Uterus (tissue), 4 donors: ENCODE data around the gene PPM1N. TPM values are rescaled to one million over a fixed set of nuclear protein-coding genes. Genes with fewer than 3 reads are reported as not detected.

Experiments used
- DNase-seq, 2 donors: peaks; one replicate each; pipeline ENCODE4 v3.0.0-alpha.2; 2019 to 2020
- H3K27ac ChIP-seq, 2 donors: fragments of 200-600 bp; sonication (generic); 1 replicate in 1 of 2; 2 replicates in 1 of 2; pipeline ENCODE4 v1.5.1; 2016 to 2018
- H3K27me3 ChIP-seq, 2 donors: fragments of 200-600 bp; sonication (generic); one replicate each; pipeline ENCODE4 v1.5.1; 2018 to 2019; ENCODE audit warnings: control low read depth in 1 of 2
- H3K36me3 ChIP-seq, 2 donors: fragments of 200-600 bp; sonication (generic); one replicate each; pipeline ENCODE4 v1.5.1; 2019; ENCODE audit warnings: control low read depth in 1 of 2
- H3K4me1 ChIP-seq, 2 donors: fragments of 200-600 bp; sonication (generic); one replicate each; pipeline ENCODE4 v1.5.1; 2018 to 2019; ENCODE audit warnings: control low read depth in 1 of 2
- H3K4me3 ChIP-seq, 2 donors: fragments of 200-600 bp; sonication (generic); 1 replicate in 1 of 2; 2 replicates in 1 of 2; pipeline ENCODE4 v1.5.1; 2018 to 2019; ENCODE audit warnings: mild to moderate bottlenecking in 1 of 2
- H3K9me3 ChIP-seq, 2 donors: fragments of 200-600 bp; sonication (generic); one replicate each; pipeline ENCODE4 v1.5.1; 2019; ENCODE audit warnings: control low read depth in 1 of 2
- POLR2A ChIP-seq, 2 donors: fragments of 450-650 bp; IDR thresholded peaks; one replicate each; pipeline ENCODE4 v1.6.1; 2016; ENCODE audit warnings: antibody characterized with exemption in 2 of 2, mild to moderate bottlenecking in 1 of 2, moderate library complexity in 1 of 2
- intact Hi-C: fragments of 100-400 bp; cut with DNase I; formaldehyde crosslinking; loops from one replicate; pipeline ENCODE4 v1.15.1; 2023; ENCODE audit warnings: low total_unique reads
- total RNA-seq, 4 donors: library from RNA; depleted of rRNA in 3 of 4; stranded (reverse); fragments of >200 nt in 3 of 4; gene quantifications; one replicate each; pipeline versions ENCODE4 v1.1.0 to v1.2.4, GENCODE V29; 2014 to 2023
- TF ChIP-seq, protein P1 (sequence below), 4 experiments: fragments of 200-600 bp in 2 of 4; fragments of 450-650 bp in 2 of 4; sonication (generic) in 2 of 4; IDR thresholded peaks; one replicate each; pipeline ENCODE4 v1.5.1; 2016 to 2019; ENCODE audit warnings: antibody characterized with exemption in 4 of 4, mild to moderate bottlenecking in 2 of 4, moderate library complexity in 1 of 4
- donor health status: DM: yes; HTN: yes; CAD: no.

Gene PPM1N
- total RNA-seq, 4 donors from 2014 or later = 42.5 TPM; not detected in 3

DNA sequence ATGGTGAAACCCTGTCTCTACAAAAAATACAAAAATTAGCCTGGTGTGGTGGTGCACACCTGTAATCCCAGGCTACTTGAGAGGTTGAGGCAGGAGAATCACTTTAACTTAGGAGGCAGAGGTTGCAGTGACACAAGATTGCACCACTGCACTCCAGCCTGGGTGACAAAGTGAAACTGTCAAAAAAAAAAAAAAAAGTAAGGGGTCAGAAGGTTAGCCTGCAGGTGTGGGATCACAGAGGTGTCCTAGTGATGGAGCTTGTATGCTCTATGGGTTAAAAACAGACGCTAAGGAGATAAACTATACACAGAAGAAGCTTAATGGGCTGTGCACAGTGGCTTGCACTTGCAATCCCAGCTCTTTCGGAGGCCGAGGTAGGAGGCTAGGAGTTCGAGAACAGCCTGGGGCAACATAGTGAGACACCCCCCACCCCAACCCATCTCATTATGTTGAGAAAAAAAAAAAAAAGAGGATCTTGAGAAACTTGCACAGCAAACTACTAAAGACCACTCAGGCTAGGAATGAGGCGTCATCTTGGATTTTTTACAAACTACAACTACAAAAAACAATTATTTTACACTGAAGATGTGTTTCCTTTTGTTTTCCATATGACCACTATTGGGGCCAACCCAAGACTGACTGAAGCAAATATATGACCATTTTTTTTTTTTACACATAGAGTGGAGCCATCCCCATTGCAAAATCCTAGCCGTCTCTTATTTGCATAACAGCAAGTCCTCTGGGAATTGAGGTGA is 22.5 kb upstream of the PPM1N start:
- no peak for TF ChIP-seq POLR2A (IDR thresholded peaks at IDR 0.05)
- TF ChIP-seq, protein P1, sequence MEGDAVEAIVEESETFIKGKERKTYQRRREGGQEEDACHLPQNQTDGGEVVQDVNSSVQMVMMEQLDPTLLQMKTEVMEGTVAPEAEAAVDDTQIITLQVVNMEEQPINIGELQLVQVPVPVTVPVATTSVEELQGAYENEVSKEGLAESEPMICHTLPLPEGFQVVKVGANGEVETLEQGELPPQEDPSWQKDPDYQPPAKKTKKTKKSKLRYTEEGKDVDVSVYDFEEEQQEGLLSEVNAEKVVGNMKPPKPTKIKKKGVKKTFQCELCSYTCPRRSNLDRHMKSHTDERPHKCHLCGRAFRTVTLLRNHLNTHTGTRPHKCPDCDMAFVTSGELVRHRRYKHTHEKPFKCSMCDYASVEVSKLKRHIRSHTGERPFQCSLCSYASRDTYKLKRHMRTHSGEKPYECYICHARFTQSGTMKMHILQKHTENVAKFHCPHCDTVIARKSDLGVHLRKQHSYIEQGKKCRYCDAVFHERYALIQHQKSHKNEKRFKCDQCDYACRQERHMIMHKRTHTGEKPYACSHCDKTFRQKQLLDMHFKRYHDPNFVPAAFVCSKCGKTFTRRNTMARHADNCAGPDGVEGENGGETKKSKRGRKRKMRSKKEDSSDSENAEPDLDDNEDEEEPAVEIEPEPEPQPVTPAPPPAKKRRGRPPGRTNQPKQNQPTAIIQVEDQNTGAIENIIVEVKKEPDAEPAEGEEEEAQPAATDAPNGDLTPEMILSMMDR (IDR thresholded peaks at IDR 0.05) = no peak
- intact Hi-C loops = no loop called here
- Histone ChIP-seq H3K36me3 (no peaks in the 10 kb centered on the region), H3K4me3 (no peak overlapping the region), H3K27ac (no peak overlapping the region), H3K27me3 (no peaks in the 10 kb centered on the region), H3K4me1 (no peaks in the 10 kb centered on the region), H3K9me3 (no peaks in the 10 kb centered on the region)
- no peak for DNase-seq

DNA sequence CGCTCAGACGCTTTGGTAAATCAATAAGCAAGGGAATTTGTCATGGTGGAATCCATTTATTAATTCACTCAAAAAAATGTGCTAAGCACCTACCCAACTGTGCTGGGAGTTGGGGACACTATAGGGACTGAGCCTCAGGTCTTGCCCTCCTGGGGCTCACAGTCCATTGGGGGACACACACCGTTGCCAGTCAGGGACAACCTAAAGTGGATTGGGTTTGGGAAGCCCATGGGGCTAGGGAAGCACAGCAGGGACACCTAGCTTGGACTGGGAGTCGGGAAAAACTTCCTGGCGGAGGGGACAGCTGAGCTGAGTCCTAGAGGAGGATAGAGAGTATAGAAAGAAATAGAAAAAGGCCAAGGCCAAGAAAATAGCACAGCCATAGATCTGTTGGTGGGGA is 21.9 kb upstream of the PPM1N start:
- intact Hi-C loops = no loop called here
- no peak overlapping the region for H3K27ac ChIP-seq
- H3K9me3 ChIP-seq = no peaks in the 10 kb centered on the region
- no peaks in the 10 kb centered on the region for H3K27me3 ChIP-seq
- H3K36me3 ChIP-seq = no peaks in the 10 kb centered on the region
- no peaks in the 10 kb centered on the region for H3K4me1 ChIP-seq
- no peak for DNase-seq
- TF ChIP-seq, protein P1 (IDR thresholded peaks at IDR 0.05) = no peak
- TF ChIP-seq POLR2A (IDR thresholded peaks at IDR 0.05) = no peak
- H3K4me3 ChIP-seq = no peak overlapping the region

GRCh38 chr19:45477186-45477585 is 21.1 kb upstream of the PPM1N start:
- no peak for TF ChIP-seq POLR2A (IDR thresholded peaks at IDR 0.05)
- TF ChIP-seq, protein P1 (IDR thresholded peaks at IDR 0.05) = no peak
- Histone ChIP-seq H3K4me1 (no peaks in the 10 kb centered on the region), H3K4me3 (no peak overlapping the region), H3K9me3 (no peaks in the 10 kb centered on the region), H3K27me3 (no peaks in the 10 kb centered on the region), H3K36me3 (no peaks in the 10 kb centered on the region), H3K27ac (no peak overlapping the region)
- intact Hi-C loops = no loop called here
- no peak for DNase-seq

DNA sequence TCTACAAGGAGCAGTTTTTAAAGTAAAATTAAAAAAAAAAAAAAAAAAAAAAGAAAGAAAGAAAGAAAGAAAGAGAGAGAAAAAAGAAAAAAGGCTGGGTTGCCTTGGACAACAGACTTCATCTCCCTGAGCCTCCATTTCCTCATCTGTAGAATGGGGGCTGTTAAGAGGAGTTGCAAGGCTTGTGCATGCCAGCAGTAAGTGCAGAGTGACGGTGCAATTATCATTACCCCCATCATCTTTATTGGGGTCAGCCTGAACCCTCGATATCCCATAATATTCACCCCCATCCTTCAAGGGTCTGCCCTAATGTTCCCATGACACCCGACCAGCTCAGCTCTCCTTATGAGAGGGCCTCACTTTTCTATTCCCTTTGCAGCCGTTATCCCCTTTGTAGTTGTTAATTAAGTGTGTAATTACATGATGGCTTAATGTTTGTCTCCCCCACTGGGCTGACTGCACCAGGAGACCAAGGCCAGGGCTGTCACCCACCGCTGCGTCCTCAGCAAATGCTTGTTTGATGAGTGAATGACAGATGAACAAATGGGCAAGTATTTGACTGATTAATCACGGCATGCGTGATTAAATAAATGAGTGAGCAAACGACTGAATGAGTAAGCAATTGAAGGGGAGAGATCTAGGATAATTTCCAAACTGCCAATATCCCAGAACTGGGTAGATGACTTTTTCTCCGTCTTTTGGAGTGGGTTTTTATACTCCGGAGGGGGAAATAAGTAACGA is 20.4 kb upstream of the PPM1N start:
- TF ChIP-seq POLR2A (IDR thresholded peaks at IDR 0.05) = no peak
- TF ChIP-seq, protein P1 (IDR thresholded peaks at IDR 0.05) = no peak
- Histone ChIP-seq H3K27me3 (no peaks in the 10 kb centered on the region), H3K4me3 (peak overlapping the region; percentile 50 to 51), H3K4me1 (no peaks in the 10 kb centered on the region), H3K9me3 (no peaks in the 10 kb centered on the region), H3K36me3 (no peaks in the 10 kb centered on the region), H3K27ac (peak overlapping the region; percentile 94 to 99)
- intact Hi-C loops = loop anchor here (2.0 kb wide), 1 partner anchor 39 kb away; no protein-coding TSS in a partner anchor
- DNase-seq = no peak
